HepG2 (cell line): ENCODE measurements around the gene ACSL6. TPM values are rescaled to one million over a fixed set of nuclear protein-coding genes. Genes with fewer than 3 reads are reported as not detected.
A peak's percentile ranks its signal among the peaks of the same experiment; 100 is the strongest.

ENCODE experiments used
- CAMTA2 ChIP-seq: sonication (generic); formaldehyde crosslinking; IDR thresholded peaks from 2 replicates; pipeline ENCODE4 v1.4.0; 2020; ENCODE audit warnings: mild to moderate bottlenecking, missing genetic modification reagents, borderline replicate concordance
- CREM ChIP-seq, 2 experiments: sonication (generic) in 1 of 2; formaldehyde crosslinking in 1 of 2; IDR thresholded peaks; 2 replicates each; pipeline versions ENCODE4 v1.4.0 to v1.6.1; 2016 to 2020; ENCODE audit warnings: antibody characterized with exemption in 1 of 2, mild to moderate bottlenecking in 1 of 2, missing genetic modification reagents in 1 of 2
- FOXO1 ChIP-seq: sonication (generic); formaldehyde crosslinking; IDR thresholded peaks from 2 replicates; pipeline ENCODE4 v1.4.0; 2020; ENCODE audit warnings: missing genetic modification reagents
- GATA4 ChIP-seq: sonication (generic); IDR thresholded peaks from 2 replicates; pipeline ENCODE4 v1.6.1; 2016; ENCODE audit warnings: antibody characterized with exemption, low read depth, borderline replicate concordance
- HOXA3 ChIP-seq: sonication (generic); formaldehyde crosslinking; IDR thresholded peaks from 2 replicates; pipeline ENCODE4 v1.5.0; 2020; ENCODE audit warnings: missing genetic modification reagents
- MTF2 ChIP-seq: sonication (generic); formaldehyde crosslinking; IDR thresholded peaks from 2 replicates; pipeline ENCODE4 v1.5.0; 2020; ENCODE audit warnings: missing genetic modification reagents, borderline replicate concordance
- NBN ChIP-seq: fragments of 450-650 bp; conservative IDR thresholded peaks from 2 replicates; pipeline ENCODE4 v1.6.1; 2017
- NR2C2 ChIP-seq: sonication (generic); formaldehyde crosslinking; IDR thresholded peaks from 2 replicates; pipeline ENCODE4 v1.4.0; 2020; ENCODE audit warnings: missing genetic modification reagents, mild to moderate bottlenecking, moderate library complexity, borderline replicate concordance
- RARA ChIP-seq: IDR thresholded peaks from 2 replicates; pipeline ENCODE4 v1.6.1; 2016; ENCODE audit warnings: missing genetic modification reagents, missing compliant biosample characterization
- SMYD3 ChIP-seq: sonication (generic); formaldehyde crosslinking; IDR thresholded peaks from 2 replicates; pipeline ENCODE4 v1.8.1; 2023; ENCODE audit warnings: mild to moderate bottlenecking, missing genetic modification reagents
- TEAD3 ChIP-seq: optimal IDR thresholded peaks from 2 replicates; pipeline ENCODE3; 2016; ENCODE audit warnings: borderline replicate concordance
- ZNF34 ChIP-seq: sonication (generic); formaldehyde crosslinking; IDR thresholded peaks from 2 replicates; pipeline ENCODE4 v1.4.0; 2020; ENCODE audit warnings: mild to moderate bottlenecking, missing genetic modification reagents, borderline replicate concordance
- ZNF367 ChIP-seq: sonication (generic); formaldehyde crosslinking; IDR thresholded peaks from 2 replicates; pipeline ENCODE4 v1.4.0; 2020; ENCODE audit warnings: missing genetic modification reagents, borderline replicate concordance
- ZNF607 ChIP-seq: sonication (generic); formaldehyde crosslinking; IDR thresholded peaks from 2 replicates; pipeline ENCODE4 v1.5.1; 2020; ENCODE audit warnings: missing genetic modification reagents, mild to moderate bottlenecking, borderline replicate concordance
- ZSCAN9 ChIP-seq: IDR thresholded peaks from 2 replicates; pipeline ENCODE4 v1.6.1; 2016; ENCODE audit warnings: borderline replicate concordance
- polyA plus RNA-seq, 8 experiments: library from polyadenylated mRNA; depleted of rRNA in 3 of 8; stranded (reverse) in 7 of 8; unstranded in 1 of 8; fragments of >200 nt; fragmentation: Illumina TruSeq in 4 of 8; extraction: Trizol in 4 of 8; gene quantifications; 2 replicates each; pipeline versions ENCODE4 v1.2.1 to v1.2.3, GENCODE V29; 2011 to 2016; ENCODE audit warnings: low read depth in 4 of 8, missing spikeins in 1 of 8, mixed read lengths in 1 of 8; ENCODE audit not compliant: insufficient read depth in 1 of 8
- total RNA-seq, 5 experiments: library from RNA; depleted of rRNA; stranded (reverse); fragments of >200 nt; fragmentation: Illumina TruSeq; extraction: Trizol; gene quantifications; 2 replicates each; pipeline ENCODE4 v1.2.3, GENCODE V29; 2016; ENCODE audit warnings: low read depth in 1 of 5
- TF ChIP-seq, protein P1 (sequence below): sonication (generic); formaldehyde crosslinking; IDR thresholded peaks from 2 replicates; pipeline ENCODE4 v1.8.0; 2022; ENCODE audit warnings: mild to moderate bottlenecking, missing genetic modification reagents, moderate library complexity
- TF ChIP-seq, protein P2 (sequence below): IDR thresholded peaks from 2 replicates; pipeline ENCODE4 v1.6.1; 2016; ENCODE audit warnings: mild to moderate bottlenecking
- TF ChIP-seq, protein P3 (sequence below): sonication (generic); formaldehyde crosslinking; IDR thresholded peaks from 2 replicates; pipeline ENCODE4 v1.4.0; 2020; ENCODE audit warnings: missing genetic modification reagents
- TF ChIP-seq, protein P4 (sequence below): sonication (generic); IDR thresholded peaks from 2 replicates; pipeline ENCODE4 v1.6.1; 2016; ENCODE audit warnings: low read depth, borderline replicate concordance
- TF ChIP-seq, protein P5 (sequence below): sonication (generic); formaldehyde crosslinking; IDR thresholded peaks from 2 replicates; pipeline ENCODE4 v1.8.1; 2022; ENCODE audit warnings: mild to moderate bottlenecking, missing genetic modification reagents

ACSL6 gene
- total and polyA plus RNA-seq, 2 of the 13 experiments (the other 11 are each of a cell fraction or from before 2014, with no cell fraction given), result 3.7 to 3.8 TPM

DNA sequence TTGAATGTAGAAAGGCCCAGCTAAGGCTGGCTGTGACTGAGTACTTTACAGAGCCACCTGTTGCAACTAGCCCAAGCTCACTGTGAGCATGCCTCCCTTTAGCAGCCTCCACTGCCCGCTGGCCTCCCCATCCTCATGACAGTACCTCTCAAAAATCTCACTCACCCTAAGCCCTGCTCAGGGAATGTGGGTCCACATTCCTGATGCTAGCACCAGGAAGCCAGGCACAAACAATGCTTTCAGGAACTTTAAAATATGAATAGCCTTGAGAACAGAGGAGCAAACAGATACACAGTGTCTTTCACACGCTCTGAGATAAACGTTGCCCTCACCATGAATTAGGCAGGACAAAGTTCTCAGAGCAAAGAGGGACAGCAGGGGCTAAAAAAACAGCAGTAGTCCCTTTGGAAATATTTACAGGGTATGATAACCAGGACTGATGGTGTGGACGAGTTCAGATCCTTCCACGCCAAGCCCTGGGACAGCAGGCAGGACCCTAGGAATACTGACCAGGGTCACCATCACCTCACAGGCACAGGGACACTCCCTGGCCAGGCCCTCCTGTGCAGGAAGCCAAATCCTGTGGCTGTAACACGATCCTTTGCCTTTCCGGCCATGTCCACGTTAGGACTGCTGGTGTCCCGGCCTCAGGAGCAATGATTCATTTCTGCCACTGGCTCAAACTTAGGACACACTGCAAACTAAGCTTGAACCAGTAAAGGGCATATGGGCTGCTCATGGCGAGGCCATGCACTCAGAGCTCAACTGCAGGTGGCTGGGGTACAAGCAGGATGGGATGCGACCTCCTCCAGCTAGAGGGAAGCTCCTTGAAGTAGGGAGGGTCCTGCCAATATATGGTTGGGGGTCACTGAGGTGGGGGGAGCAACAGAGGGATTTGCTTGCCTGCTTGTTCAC lies 9.6 kb downstream of the ACSL6 start (continued):
- TF ChIP-seq, protein P1, sequence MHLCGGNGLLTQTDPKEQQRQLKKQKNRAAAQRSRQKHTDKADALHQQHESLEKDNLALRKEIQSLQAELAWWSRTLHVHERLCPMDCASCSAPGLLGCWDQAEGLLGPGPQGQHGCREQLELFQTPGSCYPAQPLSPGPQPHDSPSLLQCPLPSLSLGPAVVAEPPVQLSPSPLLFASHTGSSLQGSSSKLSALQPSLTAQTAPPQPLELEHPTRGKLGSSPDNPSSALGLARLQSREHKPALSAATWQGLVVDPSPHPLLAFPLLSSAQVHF (CRISPR knock-in tag), result 0 out of 2 replicates have a peak, but pooled peaks have one; percentile 71
- TF ChIP-seq FOXO1 (CRISPR knock-in tag) (peak; percentile 91), HOXA3 (CRISPR knock-in tag) (peak; percentile 69), CAMTA2 (0 out of 2 replicates have a peak, but pooled peaks have one; percentile 31), ZNF607 (CRISPR knock-in tag) (0 out of 2 replicates have a peak, but pooled peaks have one; percentile 61), RARA (CRISPR knock-in tag) (peak; percentile 83), ZNF367 (CRISPR knock-in tag) (no peak), NR2C2 (CRISPR knock-in tag) (peak; percentile 48; the same call in 1 of the 2 replicates), ZNF34 (CRISPR knock-in tag) (peak; percentile 80), GATA4 (peak; percentile 96), ZSCAN9 (CRISPR knock-in tag) (peak; percentile 79; the same call in 1 of the 2 replicates), SMYD3 (CRISPR knock-in tag) (peak; percentile 90; the same call in 1 of the 2 replicates), NBN (no peak), CREM (IDR thresholded peaks at IDR 0.05) (peak; percentile 91), CREM (CRISPR knock-in tag; IDR thresholded peaks at IDR 0.05) (no peak), MTF2 (CRISPR knock-in tag) (0 out of 2 replicates have a peak, but pooled peaks have one; percentile 39), TEAD3 (peak; percentile 99)
- TF ChIP-seq, protein P2, sequence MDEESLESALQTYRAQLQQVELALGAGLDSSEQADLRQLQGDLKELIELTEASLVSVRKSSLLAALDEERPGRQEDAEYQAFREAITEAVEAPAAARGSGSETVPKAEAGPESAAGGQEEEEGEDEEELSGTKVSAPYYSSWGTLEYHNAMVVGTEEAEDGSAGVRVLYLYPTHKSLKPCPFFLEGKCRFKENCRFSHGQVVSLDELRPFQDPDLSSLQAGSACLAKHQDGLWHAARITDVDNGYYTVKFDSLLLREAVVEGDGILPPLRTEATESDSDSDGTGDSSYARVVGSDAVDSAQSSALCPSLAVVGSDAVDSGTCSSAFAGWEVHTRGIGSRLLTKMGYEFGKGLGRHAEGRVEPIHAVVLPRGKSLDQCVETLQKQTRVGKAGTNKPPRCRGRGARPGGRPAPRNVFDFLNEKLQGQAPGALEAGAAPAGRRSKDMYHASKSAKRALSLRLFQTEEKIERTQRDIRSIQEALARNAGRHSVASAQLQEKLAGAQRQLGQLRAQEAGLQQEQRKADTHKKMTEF (CRISPR knock-in tag), result peak; percentile 92
- TF ChIP-seq, protein P3, sequence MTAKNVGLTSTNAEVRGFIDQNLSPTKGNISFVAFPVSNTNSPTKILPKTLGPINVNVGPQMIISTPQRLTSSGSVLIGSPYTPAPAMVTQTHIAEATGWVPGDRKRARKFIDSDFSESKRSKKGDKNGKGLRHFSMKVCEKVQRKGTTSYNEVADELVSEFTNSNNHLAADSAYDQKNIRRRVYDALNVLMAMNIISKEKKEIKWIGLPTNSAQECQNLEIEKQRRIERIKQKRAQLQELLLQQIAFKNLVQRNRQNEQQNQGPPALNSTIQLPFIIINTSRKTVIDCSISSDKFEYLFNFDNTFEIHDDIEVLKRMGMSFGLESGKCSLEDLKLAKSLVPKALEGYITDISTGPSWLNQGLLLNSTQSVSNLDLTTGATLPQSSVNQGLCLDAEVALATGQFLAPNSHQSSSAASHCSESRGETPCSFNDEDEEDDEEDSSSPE (CRISPR knock-in tag), result peak; percentile 31; the same call in 1 of the 2 replicates
- TF ChIP-seq, protein P4, sequence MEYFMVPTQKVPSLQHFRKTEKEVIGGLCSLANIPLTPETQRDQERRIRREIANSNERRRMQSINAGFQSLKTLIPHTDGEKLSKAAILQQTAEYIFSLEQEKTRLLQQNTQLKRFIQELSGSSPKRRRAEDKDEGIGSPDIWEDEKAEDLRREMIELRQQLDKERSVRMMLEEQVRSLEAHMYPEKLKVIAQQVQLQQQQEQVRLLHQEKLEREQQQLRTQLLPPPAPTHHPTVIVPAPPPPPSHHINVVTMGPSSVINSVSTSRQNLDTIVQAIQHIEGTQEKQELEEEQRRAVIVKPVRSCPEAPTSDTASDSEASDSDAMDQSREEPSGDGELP, result peak; percentile 73; the same call in 1 of the 2 replicates
- TF ChIP-seq, protein P5, sequence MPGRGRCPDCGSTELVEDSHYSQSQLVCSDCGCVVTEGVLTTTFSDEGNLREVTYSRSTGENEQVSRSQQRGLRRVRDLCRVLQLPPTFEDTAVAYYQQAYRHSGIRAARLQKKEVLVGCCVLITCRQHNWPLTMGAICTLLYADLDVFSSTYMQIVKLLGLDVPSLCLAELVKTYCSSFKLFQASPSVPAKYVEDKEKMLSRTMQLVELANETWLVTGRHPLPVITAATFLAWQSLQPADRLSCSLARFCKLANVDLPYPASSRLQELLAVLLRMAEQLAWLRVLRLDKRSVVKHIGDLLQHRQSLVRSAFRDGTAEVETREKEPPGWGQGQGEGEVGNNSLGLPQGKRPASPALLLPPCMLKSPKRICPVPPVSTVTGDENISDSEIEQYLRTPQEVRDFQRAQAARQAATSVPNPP (CRISPR knock-in tag), result 0 out of 2 replicates have a peak, but pooled peaks have one; percentile 12
